GM19467 (cell line): ENCODE results near the gene OR5H14.
"Not testable (repeated sequence)": the region's sequence is repeated elsewhere in the genome, so short reads cannot be mapped to it uniquely, and the experiment has no call there.

ENCODE experiments used
- ATAC-seq: cut with Tn5 transposase; IDR thresholded peaks from one replicate; pipeline ENCODE4 v1.9.1; 2021; ENCODE audit warnings: mild to moderate bottlenecking, moderate library complexity; ENCODE audit not compliant: unreplicated experiment

The OR5H14 gene

GRCh38 chr3:98196293-98196692 is 49.0 kb downstream of the OR5H14 start:
- not testable (repeated sequence) for ATAC-seq

- ATAC-seq, result no peak
Observed at GRCh38 chr3:98199020-98199419, 51.7 kb downstream of the OR5H14 start.
